ENCODE results near the gene ARHGEF26. TPM values are rescaled to one million over a fixed set of nuclear protein-coding genes. Genes with fewer than 3 reads are reported as not detected.

Gene ARHGEF26
- total and polyA plus RNA-seq, 8 donors, result 3.9 to 40.6 (median 20.9) TPM

DNA sequence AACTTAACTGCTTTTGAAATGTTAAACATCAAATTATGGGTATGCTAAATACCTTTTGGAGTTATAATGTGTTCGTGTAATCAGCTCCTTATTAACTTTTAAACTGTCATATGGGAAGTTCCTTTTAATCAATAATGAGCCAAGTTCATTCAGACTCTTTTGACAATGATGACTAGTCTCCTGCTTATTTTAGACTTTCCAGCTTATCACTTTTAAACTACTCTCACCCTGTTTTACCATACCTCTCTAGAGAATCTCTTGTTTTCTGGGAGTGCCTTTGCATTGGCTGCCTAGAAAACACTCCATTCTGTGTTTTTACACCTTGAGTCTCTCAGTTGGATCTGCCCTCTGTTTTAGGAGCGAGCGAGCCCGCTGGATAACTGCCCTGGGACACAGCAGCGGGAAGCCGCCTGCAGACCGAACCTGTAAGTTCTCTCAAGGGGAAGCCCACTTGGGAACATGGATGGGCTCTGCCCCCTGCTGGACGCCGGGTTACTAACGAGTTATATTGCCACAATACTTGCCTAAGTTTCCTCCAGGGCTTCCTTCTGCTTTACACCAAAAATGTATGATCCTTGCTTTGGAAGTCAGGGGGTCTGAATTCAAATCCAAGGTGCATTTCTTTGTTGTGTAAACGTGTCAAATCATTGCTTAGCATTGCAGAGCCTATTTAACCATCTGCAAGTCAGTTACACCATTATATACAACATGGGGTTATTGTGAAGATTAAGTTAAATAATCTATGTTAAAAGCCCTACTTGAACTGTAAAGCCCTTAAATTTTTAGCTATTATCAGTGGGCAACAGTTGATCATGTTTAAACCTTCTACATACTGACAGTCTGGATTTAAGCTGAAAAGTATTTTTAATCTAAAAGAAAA is 131.8 kb downstream of the ARHGEF26 start:
- Histone ChIP-seq H3K27me3 (no peaks in the 10 kb centered on the region), H3K4me3 (no peak overlapping the region)
- intact Hi-C loops (cut with DNase I; ENCODE audit: low total_unique reads), result loop anchor here (5.0 kb wide), 1 partner anchor 156 kb away; no protein-coding TSS in a partner anchor

DNA sequence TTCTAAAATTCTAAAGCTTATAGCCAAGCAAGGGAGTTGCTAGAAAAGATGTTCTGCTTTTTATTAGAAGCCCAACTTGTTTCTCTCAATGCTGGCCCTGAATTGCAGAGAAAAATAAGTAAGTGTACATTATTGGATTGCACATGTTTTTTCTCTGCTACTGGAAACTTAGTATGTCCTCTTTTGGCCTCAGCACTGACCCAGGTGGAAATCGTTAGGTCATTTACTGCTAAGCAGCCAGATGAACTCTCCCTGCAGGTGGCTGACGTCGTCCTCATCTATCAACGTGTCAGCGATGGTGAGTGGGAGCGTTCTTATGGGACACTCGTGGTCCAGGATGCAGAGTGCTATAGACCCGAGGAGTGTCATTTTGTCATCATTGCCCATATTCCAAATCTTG is 133.3 kb downstream of the ARHGEF26 start:
- peaks cover 20 to 88% (median 69%) of the 10 kb centered on the region in 4 donors for H3K36me3 ChIP-seq
- 74 to 93% (median 86%) methylated on average over 8 of the region's 8 CpGs for WGBS, 5 donors

More for the DNA sequence above, 131.8 kb downstream of the ARHGEF26 start:
- peaks cover 0 to 22% (median 5%) of the 10 kb centered on the region in 4 donors for H3K4me1 ChIP-seq
- DNase-seq, result peak; percentile 91 to 96
- H3K27ac ChIP-seq, result no peak overlapping the region
- 6 to 16% (median 9%) methylated on average over 11 of the region's 11 CpGs for WGBS, 5 donors
- TF ChIP-seq POLR2A (IDR thresholded peaks at IDR 0.05) (no peak), EP300 (IDR thresholded peaks at IDR 0.05) (no peak), POLR2AphosphoS5 (IDR thresholded peaks at IDR 0.05) (peak in 1 of 3 donors; percentile 70), CTCF (IDR thresholded peaks at IDR 0.05) (peak in 6 of 7 experiments; percentile 29 to 93 (median 84))
- H3K9me3 ChIP-seq, result no peaks in the 10 kb centered on the region
- H3K36me3 ChIP-seq, result peaks cover 20 to 78% (median 55%) of the 10 kb centered on the region in 4 donors

DNA sequence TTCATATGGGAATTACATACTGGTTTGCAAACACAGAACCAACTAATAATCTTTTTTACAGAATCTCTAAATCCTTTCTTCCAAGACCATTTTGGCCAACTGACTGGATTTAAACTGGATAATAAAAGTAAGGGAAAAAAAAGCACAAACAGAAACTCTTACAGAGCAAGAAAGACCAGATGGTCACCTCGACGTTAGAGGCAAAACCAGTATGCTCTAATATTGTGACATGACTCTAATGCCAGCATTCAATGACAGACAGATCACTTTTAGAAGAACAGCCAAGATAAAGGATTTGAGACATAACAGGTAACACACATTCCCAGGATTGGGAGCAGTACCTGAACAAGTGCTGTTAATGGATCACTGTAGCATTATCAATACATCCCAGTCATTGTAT is 152.2 kb downstream of the ARHGEF26 start:
- WGBS, 5 donors, result 65 to 86% (median 79%) methylated on average over 2 of the region's 2 CpGs
- intact Hi-C loops (cut with DNase I; ENCODE audit: low total_unique reads), result no loop called here

More for the DNA sequence above, 133.3 kb downstream of the ARHGEF26 start:
- Histone ChIP-seq H3K9me3 (no peaks in the 10 kb centered on the region), H3K27me3 (no peaks in the 10 kb centered on the region), H3K4me1 (peaks cover 0 to 22% (median 5%) of the 10 kb centered on the region in 4 donors), H3K27ac (no peak overlapping the region), H3K4me3 (no peak overlapping the region)
- intact Hi-C loops (cut with DNase I; ENCODE audit: low total_unique reads), result loop anchor here (5.0 kb wide), 1 partner anchor 157 kb away; no protein-coding TSS in a partner anchor
- DNase-seq, result no peak
- no peak for TF ChIP-seq EP300 (IDR thresholded peaks at IDR 0.05)
- no peak for TF ChIP-seq CTCF (IDR thresholded peaks at IDR 0.05)
- TF ChIP-seq POLR2AphosphoS5 (IDR thresholded peaks at IDR 0.05), result no peak
- TF ChIP-seq POLR2A (IDR thresholded peaks at IDR 0.05), result no peak

More for the DNA sequence above, 152.2 kb downstream of the ARHGEF26 start:
- TF ChIP-seq CTCF (IDR thresholded peaks at IDR 0.05), result no peak
- TF ChIP-seq POLR2A (IDR thresholded peaks at IDR 0.05), result no peak
- TF ChIP-seq POLR2AphosphoS5 (IDR thresholded peaks at IDR 0.05), result no peak
- no peak for TF ChIP-seq EP300 (IDR thresholded peaks at IDR 0.05)
- H3K36me3 ChIP-seq, result peaks cover 19 to 86% (median 73%) of the 10 kb centered on the region in 4 donors
- H3K27me3 ChIP-seq, result no peaks in the 10 kb centered on the region
- H3K4me3 ChIP-seq, result no peak overlapping the region
- DNase-seq, result no peak
- H3K4me1 ChIP-seq, result peaks cover 0 to 18% (median 6%) of the 10 kb centered on the region in 4 donors
- peaks cover 0 to 3% (median under 1%) of the 10 kb centered on the region in 4 donors for H3K9me3 ChIP-seq
- H3K27ac ChIP-seq, result no peak overlapping the region
